ENCODE data around the gene ROR2.
A peak's percentile ranks its signal among the peaks of the same experiment; 100 is the strongest.

The ROR2 gene

GRCh38 chr9:91900055-91900796 is 49.8 kb downstream of the ROR2 start:
- no peak for TF ChIP-seq JUND (IDR thresholded peaks at IDR 0.05; ENCODE audit: low read depth)
- no peak for DNase-seq (ENCODE audit: low read depth in 1 of 2, low spot score in 1 of 2)
- in situ Hi-C loops (cut with HindIII; ENCODE audit: low pct_unique_long_range_greater_than_20kb, low sequenced_read_pairs) = no loop called here

GRCh38 chr9:91899594-91899993 is 50.4 kb downstream of the ROR2 start:
- no peak for DNase-seq (ENCODE audit: low read depth in 1 of 2, low spot score in 1 of 2)
- TF ChIP-seq JUND (IDR thresholded peaks at IDR 0.05; ENCODE audit: low read depth) = no peak
- in situ Hi-C loops (cut with HindIII; ENCODE audit: low pct_unique_long_range_greater_than_20kb, low sequenced_read_pairs) = no loop called here

DNA sequence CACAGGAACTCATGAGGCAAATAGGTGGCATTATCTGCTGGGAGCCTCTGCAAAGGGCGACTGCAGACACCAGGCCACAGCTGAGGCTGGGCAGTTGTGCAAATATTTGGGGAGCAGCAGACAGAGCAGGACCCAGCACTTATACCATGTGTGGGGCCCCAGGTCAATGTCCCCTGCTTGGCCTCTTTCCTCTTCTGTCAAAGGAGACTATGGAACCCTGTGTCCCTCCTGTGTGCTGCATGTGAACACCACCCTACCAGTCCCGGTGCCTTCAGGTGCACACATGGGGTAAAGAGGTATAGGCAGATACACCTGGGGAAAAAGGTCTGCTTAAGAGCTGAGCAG is 50.8 kb downstream of the ROR2 start:
- no peak for DNase-seq (ENCODE audit: low read depth in 1 of 2, low spot score in 1 of 2)
- no peak for TF ChIP-seq JUND (IDR thresholded peaks at IDR 0.05; ENCODE audit: low read depth)
- in situ Hi-C loops (cut with HindIII; ENCODE audit: low pct_unique_long_range_greater_than_20kb, low sequenced_read_pairs) = no loop called here

GRCh38 chr9:91898451-91899218 is 51.4 kb downstream of the ROR2 start:
- DNase-seq (ENCODE audit: low read depth in 1 of 2, low spot score in 1 of 2) = no peak
- no peak for TF ChIP-seq JUND (IDR thresholded peaks at IDR 0.05; ENCODE audit: low read depth)
- in situ Hi-C loops (cut with HindIII; ENCODE audit: low pct_unique_long_range_greater_than_20kb, low sequenced_read_pairs) = no loop called here

DNA sequence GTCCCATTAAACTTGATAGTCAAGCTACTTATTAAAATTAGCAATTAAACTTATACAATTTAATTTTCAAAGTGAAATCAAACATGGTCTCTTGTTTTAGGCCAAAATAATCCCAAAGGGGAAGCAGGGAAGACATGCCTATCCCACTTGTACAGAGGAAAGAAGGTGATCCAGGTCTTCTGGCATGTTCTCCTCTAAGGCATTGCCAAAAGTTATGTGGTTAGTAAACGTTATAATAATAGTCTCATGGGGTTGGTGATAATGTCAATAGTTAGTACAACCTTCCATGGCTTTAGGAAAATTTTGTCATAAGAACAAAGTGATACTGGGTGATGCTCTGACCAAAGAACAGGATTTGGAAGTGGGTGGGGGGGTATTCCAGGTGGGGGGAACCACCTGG is 52.8 kb downstream of the ROR2 start:
- in situ Hi-C loops (cut with HindIII; ENCODE audit: low pct_unique_long_range_greater_than_20kb, low sequenced_read_pairs) = no loop called here
- no peak for TF ChIP-seq JUND (IDR thresholded peaks at IDR 0.05; ENCODE audit: low read depth)
- DNase-seq (ENCODE audit: low read depth in 1 of 2, low spot score in 1 of 2) = no peak

GRCh38 chr9:91896513-91897121 is 53.4 kb downstream of the ROR2 start:
- in situ Hi-C loops (cut with HindIII; ENCODE audit: low pct_unique_long_range_greater_than_20kb, low sequenced_read_pairs) = no loop called here
- TF ChIP-seq JUND (IDR thresholded peaks at IDR 0.05; ENCODE audit: low read depth) = no peak
- peak; percentile 35 for DNase-seq (ENCODE audit: low read depth in 1 of 2, low spot score in 1 of 2)

DNA sequence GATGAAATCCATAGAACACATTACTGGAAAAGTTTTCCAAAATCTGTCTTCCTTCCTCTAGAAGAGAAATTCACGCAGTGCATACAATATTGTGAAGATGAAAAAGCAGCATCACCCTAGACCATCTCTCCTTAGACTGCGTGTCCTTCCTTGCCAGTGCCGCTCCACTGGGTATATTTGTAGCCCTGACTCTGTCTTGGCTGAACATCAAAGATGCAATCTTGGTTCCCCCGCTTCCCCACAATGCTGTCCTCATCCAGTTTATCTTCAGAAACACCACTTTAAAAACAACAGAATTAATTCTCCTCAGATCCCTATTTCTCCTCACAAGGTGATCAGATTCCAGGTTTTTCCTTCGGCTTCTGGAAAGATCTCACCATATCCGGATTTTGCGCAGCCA is 53.9 kb downstream of the ROR2 start:
- DNase-seq (ENCODE audit: low read depth in 1 of 2, low spot score in 1 of 2) = no peak
- in situ Hi-C loops (cut with HindIII; ENCODE audit: low pct_unique_long_range_greater_than_20kb, low sequenced_read_pairs) = no loop called here
- TF ChIP-seq JUND (IDR thresholded peaks at IDR 0.05; ENCODE audit: low read depth) = no peak

GRCh38 chr9:91894536-91894935 is 55.5 kb downstream of the ROR2 start:
- no peak for DNase-seq (ENCODE audit: low read depth in 1 of 2, low spot score in 1 of 2)
- in situ Hi-C loops (cut with HindIII; ENCODE audit: low pct_unique_long_range_greater_than_20kb, low sequenced_read_pairs) = no loop called here
- TF ChIP-seq JUND (IDR thresholded peaks at IDR 0.05; ENCODE audit: low read depth) = no peak

- DNase-seq (ENCODE audit: low read depth in 1 of 2, low spot score in 1 of 2) = no peak
- no peak for TF ChIP-seq JUND (IDR thresholded peaks at IDR 0.05; ENCODE audit: low read depth)
- in situ Hi-C loops (cut with HindIII; ENCODE audit: low pct_unique_long_range_greater_than_20kb, low sequenced_read_pairs) = no loop called here
Measured at GRCh38 chr9:91894023-91894422, 56.0 kb downstream of the ROR2 start.

DNA sequence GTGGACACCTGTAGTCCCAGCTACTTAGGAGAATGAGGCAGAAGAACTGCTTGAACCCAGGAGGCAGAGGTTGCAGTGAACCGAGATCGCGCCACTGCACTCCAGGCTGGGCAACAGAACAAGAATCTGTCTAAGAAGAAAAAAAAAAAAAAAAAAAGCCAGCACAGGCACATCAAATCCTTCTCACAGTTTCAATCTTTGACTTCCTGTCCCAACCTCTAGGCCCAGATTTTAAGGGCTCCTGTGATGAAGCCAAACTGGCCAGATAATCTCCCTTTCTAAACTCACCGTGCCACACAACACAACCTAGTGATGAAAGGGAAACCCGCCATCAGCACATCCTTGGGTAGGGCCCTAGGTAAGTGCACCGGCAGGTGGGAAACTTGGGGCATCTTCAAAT is 58.1 kb downstream of the ROR2 start:
- TF ChIP-seq JUND (IDR thresholded peaks at IDR 0.05; ENCODE audit: low read depth) = no peak

DNA sequence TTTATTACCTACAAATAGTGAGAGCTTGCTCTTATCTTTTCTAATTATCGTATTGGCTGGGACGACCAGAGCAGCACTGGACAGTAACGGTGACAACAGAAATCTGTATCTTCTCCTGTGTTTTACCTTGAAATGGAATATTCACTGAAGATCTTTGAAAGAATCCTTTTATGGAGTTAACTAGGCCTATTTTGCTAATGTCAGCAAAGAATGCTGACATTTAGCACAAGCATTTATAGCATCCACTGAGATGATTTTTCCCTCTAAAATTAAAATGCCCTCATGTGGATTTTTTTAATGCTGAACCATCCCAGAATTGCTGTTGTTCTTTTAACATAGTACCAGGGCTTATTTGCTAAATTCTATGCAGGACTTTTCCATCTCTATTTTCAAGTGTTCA is 59.4 kb downstream of the ROR2 start:
- DNase-seq (ENCODE audit: low read depth in 1 of 2, low spot score in 1 of 2) = no peak
- TF ChIP-seq JUND (IDR thresholded peaks at IDR 0.05; ENCODE audit: low read depth) = no peak
- in situ Hi-C loops (cut with HindIII; ENCODE audit: low pct_unique_long_range_greater_than_20kb, low sequenced_read_pairs) = no loop called here

More for the DNA sequence above, 58.1 kb downstream of the ROR2 start:
- in situ Hi-C loops (cut with HindIII; ENCODE audit: low pct_unique_long_range_greater_than_20kb, low sequenced_read_pairs) = no loop called here
- no peak for DNase-seq (ENCODE audit: low read depth in 1 of 2, low spot score in 1 of 2)

DNA sequence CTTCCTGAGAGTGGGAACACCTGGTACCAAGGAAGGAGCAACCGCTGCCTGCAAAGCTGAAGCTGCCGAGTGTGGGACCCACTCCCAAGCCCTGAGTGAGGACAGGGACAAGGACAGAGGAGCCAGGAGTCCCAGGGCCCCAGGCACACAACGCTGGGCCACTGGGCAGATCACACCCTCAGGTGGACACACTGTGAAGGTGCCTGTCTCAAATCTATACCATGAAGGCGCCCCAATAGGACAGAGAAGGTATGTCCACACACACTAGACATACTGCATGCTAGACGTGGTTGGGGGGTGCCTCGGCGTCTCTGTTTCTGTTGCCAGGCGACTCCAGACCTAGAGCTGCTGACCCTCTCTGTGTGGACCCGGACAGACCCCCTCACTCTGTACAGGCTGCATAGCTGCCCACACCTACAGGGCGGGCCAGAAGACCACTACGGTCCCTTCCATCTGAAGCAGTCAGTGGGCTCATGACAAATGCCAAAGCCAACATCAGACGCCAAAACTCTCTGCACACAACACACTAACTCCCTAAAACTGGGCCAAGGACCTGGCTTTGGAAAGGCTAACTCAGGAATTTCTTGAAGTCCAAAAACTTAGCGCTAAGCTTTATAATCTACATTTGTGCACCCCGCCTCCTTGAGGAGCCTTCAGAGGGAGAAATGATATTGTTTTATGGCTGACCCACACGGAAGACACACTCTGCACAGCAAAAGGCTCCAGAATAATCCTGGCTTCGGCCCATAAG is 60.7 kb downstream of the ROR2 start:
- in situ Hi-C loops (cut with HindIII; ENCODE audit: low pct_unique_long_range_greater_than_20kb, low sequenced_read_pairs) = no loop called here
- DNase-seq (ENCODE audit: low read depth in 1 of 2, low spot score in 1 of 2) = no peak
- TF ChIP-seq JUND (IDR thresholded peaks at IDR 0.05; ENCODE audit: low read depth) = no peak

All from T47D (cell line).